Measurements from ENCODE around the gene FSHR.

Gene FSHR

DNA sequence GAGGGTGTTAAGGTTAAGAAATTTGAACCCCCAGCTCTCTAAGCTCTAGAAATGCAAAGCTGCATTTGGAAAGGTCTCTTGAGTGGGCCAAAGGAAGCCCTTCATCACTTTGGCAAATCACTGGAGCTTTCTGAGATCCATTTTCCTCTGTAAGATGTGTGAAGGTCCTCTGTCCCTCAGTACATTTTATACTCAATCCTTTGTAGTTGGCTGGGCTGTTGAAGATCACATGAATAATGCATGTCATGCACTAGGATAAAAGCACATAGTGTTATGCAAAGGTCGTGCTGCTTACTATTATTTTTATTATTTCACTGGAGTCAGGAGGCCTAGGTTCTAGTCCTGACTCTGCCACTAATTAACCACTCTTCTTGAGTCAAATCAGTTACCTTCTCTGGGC, 124.9 kb downstream of the FSHR start:
- Histone ChIP-seq H3K36me3 (ENCODE audit: insufficient read depth, low read length) (no peaks in the 10 kb centered on the region), H4K20me1 (ENCODE audit: insufficient read depth, low read length) (no peaks in the 10 kb centered on the region), H3K4me3 (ENCODE audit: low read depth, low read length, poor library complexity, severe bottlenecking) (no peak overlapping the region), H3K9ac (ENCODE audit: low read length) (no peak overlapping the region), H3K4me2 (ENCODE audit: low read length) (no peak overlapping the region), H3F3A (ENCODE audit: insufficient read depth, low read length) (no peaks in the 10 kb centered on the region), H2AFZ (ENCODE audit: low read length) (no peak overlapping the region), H3K9me3 (ENCODE audit: low read length) (no peaks in the 10 kb centered on the region), H3K79me2 (ENCODE audit: insufficient read depth, low read length) (no peaks in the 10 kb centered on the region), H3K9me2 (ENCODE audit: low read depth, low read length) (no peaks in the 10 kb centered on the region), H3K27ac (ENCODE audit: low read depth, low read length, poor library complexity, severe bottlenecking) (no peak overlapping the region), H3K27me3 (ENCODE audit: insufficient read depth, low read length) (no peaks in the 10 kb centered on the region), H3K4me1 (ENCODE audit: insufficient read depth, low read length, severe bottlenecking) (no peaks in the 10 kb centered on the region)
- TF ChIP-seq, protein P1, sequence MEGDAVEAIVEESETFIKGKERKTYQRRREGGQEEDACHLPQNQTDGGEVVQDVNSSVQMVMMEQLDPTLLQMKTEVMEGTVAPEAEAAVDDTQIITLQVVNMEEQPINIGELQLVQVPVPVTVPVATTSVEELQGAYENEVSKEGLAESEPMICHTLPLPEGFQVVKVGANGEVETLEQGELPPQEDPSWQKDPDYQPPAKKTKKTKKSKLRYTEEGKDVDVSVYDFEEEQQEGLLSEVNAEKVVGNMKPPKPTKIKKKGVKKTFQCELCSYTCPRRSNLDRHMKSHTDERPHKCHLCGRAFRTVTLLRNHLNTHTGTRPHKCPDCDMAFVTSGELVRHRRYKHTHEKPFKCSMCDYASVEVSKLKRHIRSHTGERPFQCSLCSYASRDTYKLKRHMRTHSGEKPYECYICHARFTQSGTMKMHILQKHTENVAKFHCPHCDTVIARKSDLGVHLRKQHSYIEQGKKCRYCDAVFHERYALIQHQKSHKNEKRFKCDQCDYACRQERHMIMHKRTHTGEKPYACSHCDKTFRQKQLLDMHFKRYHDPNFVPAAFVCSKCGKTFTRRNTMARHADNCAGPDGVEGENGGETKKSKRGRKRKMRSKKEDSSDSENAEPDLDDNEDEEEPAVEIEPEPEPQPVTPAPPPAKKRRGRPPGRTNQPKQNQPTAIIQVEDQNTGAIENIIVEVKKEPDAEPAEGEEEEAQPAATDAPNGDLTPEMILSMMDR (IDR thresholded peaks at IDR 0.05; ENCODE audit: low read length), result no peak
- TF ChIP-seq EZH2 (IDR thresholded peaks at IDR 0.05; ENCODE audit: borderline replicate concordance, low read length), result no peak

DNA sequence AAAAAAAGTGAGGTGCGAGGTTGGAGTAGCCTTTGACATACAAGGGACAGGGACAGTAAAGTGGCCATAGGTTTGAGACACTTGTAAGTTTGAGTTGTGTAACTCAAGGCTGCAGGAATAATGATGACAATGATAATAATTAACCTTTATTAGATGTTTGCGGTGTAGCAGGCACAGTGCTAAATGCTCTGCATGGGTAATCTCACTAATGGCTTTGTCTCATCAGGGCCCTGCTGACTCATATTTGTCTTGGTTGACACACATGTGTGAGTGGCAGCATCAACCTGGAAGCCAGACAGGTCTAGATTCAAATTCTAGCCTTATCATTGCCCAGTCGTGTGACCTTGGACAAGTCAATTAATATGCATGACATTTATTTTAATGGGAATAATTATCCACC, 126.2 kb downstream of the FSHR start:
- H3K9me3 ChIP-seq (ENCODE audit: low read length), result no peaks in the 10 kb centered on the region
- H3K4me3 ChIP-seq (ENCODE audit: low read depth, low read length, poor library complexity, severe bottlenecking), result no peak overlapping the region
- no peaks in the 10 kb centered on the region for H3K27me3 ChIP-seq (ENCODE audit: insufficient read depth, low read length)
- no peaks in the 10 kb centered on the region for H3K4me1 ChIP-seq (ENCODE audit: insufficient read depth, low read length, severe bottlenecking)
- TF ChIP-seq, protein P1 (IDR thresholded peaks at IDR 0.05; ENCODE audit: low read length), result no peak
- no peak for TF ChIP-seq EZH2 (IDR thresholded peaks at IDR 0.05; ENCODE audit: borderline replicate concordance, low read length)
- H2AFZ ChIP-seq (ENCODE audit: low read length), result no peak overlapping the region
- no peaks in the 10 kb centered on the region for H3K36me3 ChIP-seq (ENCODE audit: insufficient read depth, low read length)
- H3K9ac ChIP-seq (ENCODE audit: low read length), result no peak overlapping the region
- H3K9me2 ChIP-seq (ENCODE audit: low read depth, low read length), result no peaks in the 10 kb centered on the region
- no peak overlapping the region for H3K4me2 ChIP-seq (ENCODE audit: low read length)
- H3F3A ChIP-seq (ENCODE audit: insufficient read depth, low read length), result no peaks in the 10 kb centered on the region
- H3K27ac ChIP-seq (ENCODE audit: low read depth, low read length, poor library complexity, severe bottlenecking), result no peak overlapping the region
- no peaks in the 10 kb centered on the region for H3K79me2 ChIP-seq (ENCODE audit: insufficient read depth, low read length)
- no peaks in the 10 kb centered on the region for H4K20me1 ChIP-seq (ENCODE audit: insufficient read depth, low read length)

DNA sequence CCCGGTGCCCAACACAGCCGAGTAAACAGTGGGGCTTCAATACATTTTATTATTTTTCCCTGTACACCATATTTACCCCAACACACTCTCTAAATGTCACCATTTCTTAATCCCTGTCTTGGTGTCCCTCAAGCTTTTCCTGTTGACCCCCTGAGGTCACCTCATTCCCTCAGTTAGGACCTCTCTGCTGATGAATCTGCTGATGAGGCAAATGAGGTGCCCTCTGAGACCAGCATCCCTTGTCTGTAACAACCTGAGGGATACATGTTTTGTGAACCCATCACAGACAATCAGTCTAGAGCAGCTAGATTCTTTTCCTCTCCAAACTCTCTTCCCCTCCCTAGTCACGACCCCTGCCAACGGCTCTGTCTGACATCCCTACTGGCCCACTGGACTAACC, 127.6 kb downstream of the FSHR start:
- no peaks in the 10 kb centered on the region for H3K9me2 ChIP-seq (ENCODE audit: low read depth, low read length)
- no peak overlapping the region for H3K9ac ChIP-seq (ENCODE audit: low read length)
- H3K27ac ChIP-seq (ENCODE audit: low read depth, low read length, poor library complexity, severe bottlenecking), result no peak overlapping the region
- H3K9me3 ChIP-seq (ENCODE audit: low read length), result no peaks in the 10 kb centered on the region
- no peaks in the 10 kb centered on the region for H3F3A ChIP-seq (ENCODE audit: insufficient read depth, low read length)
- H3K36me3 ChIP-seq (ENCODE audit: insufficient read depth, low read length), result no peaks in the 10 kb centered on the region
- no peak overlapping the region for H3K4me2 ChIP-seq (ENCODE audit: low read length)
- H3K27me3 ChIP-seq (ENCODE audit: insufficient read depth, low read length), result no peaks in the 10 kb centered on the region
- TF ChIP-seq EZH2 (IDR thresholded peaks at IDR 0.05; ENCODE audit: borderline replicate concordance, low read length), result no peak
- TF ChIP-seq, protein P1 (IDR thresholded peaks at IDR 0.05; ENCODE audit: low read length), result no peak
- no peak overlapping the region for H3K4me3 ChIP-seq (ENCODE audit: low read depth, low read length, poor library complexity, severe bottlenecking)
- H3K79me2 ChIP-seq (ENCODE audit: insufficient read depth, low read length), result no peaks in the 10 kb centered on the region
- H2AFZ ChIP-seq (ENCODE audit: low read length), result no peak overlapping the region
- H4K20me1 ChIP-seq (ENCODE audit: insufficient read depth, low read length), result no peaks in the 10 kb centered on the region
- no peaks in the 10 kb centered on the region for H3K4me1 ChIP-seq (ENCODE audit: insufficient read depth, low read length, severe bottlenecking)
